Activated CD8-positive, alpha-beta memory T cell treated with anti-CD3 and anti-CD28 coated beads, Interleukin-2, amount 50 U/mL, for 1 hour (primary cell): Measurements from ENCODE around the gene BHMT2.

Source experiments
- DNase-seq: peaks from one replicate; pipeline ENCODE4 v3.0.0-alpha.2; 2020; ENCODE audit errors: extremely low read depth

Gene BHMT2

DNA sequence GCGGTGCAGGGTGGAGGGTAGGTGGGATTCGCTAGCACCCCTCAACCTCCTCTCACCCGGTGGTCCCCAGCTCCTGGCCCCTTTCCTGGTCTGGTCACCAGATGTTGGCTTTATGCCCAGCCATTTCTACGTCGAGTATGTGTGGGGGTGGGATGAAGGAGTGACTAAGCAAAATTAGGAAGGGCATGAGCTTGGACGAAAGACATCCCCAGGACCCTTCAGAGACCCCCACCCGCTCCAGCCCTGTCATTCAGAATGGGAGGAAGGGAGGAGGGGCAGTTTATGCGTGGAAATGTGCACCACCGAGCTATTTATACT, 742 bp downstream of the BHMT2 start:
- DNase-seq = no peak

DNA sequence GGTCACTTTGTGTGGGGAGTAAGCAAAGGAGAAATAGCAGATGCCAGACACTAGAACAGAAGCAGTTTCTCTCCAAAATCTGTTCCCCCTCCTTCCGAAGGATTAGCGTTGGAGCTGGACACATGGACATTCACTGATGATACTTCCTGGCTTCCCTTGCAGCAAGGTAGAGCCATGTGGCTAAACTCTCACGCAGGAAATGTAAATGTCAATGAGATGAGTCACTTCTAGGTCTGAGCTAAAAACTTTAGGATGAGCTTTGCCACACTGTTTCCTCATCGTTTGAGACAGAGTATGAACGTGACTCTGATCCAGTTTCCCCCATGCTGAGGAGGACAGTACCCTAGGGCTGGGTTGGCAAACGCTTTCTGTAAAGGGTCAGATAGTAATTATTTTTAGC, 5.1 kb downstream of the BHMT2 start:
- no peak for DNase-seq

DNA sequence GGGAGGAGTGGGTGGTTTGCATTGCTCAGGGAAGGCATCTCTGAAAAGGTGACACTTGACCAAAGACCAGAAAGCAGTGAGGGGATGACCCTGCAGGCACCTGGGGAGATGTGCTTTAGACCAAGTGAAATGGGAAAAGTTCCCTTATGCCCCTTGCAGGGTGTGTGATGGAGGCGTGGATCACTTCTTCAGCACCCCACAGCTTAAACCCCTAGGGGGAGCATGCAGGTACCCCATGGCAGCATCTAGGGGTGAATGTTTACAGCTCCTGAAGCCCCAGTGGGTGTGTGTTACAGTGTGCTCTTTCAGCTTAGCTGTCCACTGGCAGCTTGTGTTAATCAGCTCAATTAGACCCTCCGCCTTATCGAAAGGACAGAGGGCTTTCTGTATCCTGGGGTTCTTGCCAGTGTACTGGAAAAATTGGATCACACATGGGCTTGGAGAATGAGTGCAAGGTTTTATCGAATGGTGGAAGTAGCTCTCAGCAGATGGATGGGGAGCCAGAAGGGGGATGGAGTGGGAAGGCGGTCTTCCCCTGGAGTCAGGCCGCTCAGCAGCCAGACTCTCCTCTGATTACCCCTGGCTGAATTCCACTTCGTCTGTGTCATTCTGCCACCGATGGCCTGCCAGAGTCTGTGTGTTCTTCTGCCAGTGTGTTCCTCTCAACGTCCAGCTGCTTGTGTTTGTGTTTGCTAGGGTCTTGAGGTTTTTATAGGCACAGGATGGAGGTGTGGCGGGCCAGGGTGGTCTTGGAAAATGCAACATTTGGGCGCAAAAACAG, 6.3 kb downstream of the BHMT2 start:
- DNase-seq = no peak

DNA sequence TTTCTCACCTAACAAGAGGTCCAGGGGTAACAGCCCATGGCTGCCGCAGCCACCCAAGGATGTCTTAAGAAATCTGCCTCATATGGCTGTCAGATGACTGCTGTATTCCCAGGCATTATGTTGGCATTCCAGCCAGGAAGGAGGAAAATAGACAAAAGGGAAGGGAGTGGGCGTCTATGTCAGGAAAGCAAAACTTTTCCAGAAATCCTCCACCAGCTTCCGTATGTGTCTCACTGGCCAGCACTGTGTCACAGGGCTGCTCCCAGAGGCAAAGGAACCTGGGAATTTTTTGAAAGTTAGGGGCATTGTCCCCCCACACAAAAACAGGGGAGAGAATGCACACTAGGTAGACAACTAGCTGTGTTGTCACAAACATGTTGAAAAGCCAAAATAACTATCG, 7.3 kb downstream of the BHMT2 start:
- DNase-seq = no peak

DNA sequence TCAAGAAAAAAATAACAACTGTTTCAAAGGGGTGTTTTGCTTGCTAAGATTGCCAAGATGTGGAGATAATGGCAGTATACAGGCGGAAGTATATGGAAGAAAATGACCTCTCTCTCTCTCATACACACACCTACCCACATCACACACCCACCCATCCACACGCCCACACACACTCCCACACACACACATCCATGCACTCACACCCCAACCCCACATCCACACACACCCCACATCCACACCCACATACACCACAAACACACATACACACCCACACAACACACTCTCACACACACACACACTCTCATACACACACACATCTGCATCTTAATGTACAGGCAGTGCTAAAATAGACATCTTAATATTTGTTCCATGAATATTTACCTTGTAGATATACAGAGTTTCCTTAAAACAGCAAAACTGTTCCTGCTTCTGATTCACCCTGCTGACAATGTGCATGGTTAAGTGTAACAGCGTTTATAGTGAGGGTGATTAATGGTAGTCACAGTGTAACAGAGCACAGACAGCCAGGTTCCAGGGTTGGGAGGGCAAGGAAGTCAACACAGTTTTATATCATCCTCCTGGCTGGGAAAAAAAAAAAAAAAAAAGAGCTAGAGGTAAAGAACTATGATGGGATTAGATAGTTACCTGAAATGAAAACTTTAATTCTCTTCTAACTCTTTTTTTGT, 8.3 kb downstream of the BHMT2 start:
- DNase-seq = no peak

DNA sequence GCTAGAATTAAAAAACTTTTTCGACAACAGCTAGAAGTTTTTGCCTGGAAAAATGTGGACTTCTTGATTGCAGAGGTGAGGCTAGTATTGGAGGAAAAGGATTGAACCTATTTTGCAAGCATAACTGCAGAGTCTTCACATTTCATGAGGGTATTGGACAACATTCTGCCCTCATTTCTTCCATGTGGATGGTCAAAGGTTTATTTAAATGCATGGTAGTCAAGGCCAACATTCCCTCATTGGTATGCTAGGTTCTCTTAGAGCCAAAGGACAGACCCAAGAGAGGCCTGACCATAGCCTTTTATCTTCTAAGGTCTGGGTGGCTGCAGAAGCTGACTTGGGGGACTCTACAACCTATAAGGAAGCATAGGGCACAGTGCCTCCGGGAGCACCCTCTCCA, 11.2 kb downstream of the BHMT2 start:
- no peak for DNase-seq

DNA sequence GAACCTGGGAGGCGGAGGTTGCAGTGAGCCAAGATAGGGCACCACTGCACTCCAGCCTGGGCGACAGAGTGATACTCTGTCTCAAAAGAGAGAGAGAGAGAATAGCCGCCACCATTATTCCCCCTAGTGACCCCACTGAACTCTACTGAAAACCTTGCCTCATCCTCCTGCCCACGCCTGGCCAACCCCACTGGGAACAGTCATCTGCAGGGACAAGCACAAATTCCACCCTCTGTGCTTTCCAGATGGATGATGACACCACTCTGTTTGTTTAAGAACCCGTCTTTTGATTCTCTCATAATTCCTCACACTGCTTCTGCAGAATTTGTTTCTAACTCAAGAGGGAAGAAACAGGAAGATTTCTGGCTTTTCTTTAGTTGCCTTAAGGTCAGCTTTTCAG, 12.2 kb downstream of the BHMT2 start:
- no peak for DNase-seq

DNA sequence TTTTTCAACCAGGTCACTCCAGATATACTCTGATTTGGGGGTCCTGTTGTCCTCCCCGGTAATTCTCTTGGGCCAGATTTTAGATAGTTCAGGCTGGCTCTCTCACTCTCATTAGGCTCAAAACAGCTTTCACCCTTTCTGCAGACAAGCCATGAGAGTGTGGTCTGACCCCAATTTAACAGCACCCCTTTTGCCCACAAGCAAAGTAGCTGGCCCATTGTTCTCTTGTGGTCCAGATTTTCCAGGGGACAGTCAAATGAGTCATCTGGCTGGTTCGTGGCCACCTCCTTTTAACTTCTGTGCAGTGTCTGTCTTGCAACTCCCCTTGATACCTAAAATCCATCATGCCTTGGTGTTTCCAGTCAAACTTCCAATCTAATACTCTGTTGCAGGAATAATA, 16.5 kb downstream of the BHMT2 start:
- DNase-seq = no peak

DNA sequence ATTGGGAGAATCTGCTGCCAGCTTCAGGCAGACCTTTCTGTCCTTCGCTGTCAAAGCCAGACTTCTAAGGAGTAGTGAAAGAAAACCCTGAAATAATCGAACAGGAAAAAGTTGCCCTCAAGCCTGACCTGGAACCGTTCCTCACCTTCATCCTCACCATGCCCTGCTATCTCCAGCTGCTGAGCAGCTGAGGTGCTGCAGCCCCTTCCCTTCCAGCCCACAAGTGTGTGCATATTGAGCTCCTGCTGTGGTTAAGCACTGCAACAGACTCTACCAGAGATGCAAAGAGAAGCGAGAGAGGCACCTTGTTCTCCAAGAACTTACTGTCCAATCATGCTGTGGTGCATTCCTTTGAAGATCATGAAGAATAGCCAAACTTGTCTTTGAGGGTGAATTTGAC, 18.9 kb downstream of the BHMT2 start:
- DNase-seq = no peak

DNA sequence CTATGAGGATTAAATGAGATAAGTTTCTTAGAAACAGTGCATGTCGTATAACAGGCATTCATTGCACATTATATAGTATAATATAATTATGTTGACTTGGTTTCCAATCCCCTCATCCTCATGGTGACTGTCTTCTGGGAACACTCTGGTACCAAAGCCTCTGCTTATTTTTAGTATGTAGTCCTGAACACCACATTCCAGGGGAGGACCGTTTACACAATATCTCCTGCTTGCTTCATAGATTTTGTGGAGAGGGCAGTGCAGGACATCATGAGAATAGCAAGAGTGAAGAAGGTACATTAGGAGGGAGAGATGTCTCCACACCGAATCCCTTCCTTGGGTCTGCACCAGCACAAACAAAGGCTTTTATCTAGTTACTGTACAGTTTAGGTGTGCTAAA, 21.5 kb downstream of the BHMT2 start:
- no peak for DNase-seq

DNA sequence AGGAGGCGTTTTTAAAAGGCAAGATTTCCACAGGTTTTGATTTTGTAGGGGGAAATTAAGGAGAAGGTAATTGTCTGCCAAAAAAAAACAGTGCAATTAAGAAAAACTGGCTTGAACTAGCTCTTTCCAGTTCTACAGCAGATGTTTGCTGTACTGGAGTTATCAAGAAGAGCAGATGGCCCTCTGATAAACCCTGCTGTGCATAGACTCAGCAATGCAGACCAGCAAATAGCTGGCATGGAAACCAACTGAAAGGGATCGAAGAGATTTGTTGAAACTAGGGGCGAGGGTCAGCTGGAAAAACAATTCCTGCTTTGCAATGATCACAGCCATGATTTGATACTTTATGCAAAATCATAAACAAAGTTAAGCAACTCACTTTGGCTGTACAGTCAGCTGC, 24.2 kb downstream of the BHMT2 start:
- no peak for DNase-seq

DNA sequence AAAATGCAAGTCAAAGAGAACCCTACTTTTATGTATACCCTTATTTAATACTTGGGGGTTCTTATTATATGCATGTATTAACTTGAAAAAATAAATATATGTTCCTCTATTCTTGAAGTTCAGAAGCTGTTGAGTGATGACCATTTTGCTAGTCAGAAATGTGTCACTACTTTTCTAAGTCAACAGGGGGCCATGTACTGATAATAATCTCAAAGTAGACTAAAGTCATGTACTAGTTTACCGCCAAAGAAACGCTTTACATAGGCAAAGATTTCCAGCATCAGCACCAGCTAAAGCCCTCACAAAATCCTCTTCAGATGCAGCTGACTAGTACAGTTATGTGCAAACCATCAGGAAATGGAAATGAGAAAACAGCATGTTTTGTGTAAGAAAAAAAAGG, 36.3 kb downstream of the BHMT2 start:
- no peak for DNase-seq

DNA sequence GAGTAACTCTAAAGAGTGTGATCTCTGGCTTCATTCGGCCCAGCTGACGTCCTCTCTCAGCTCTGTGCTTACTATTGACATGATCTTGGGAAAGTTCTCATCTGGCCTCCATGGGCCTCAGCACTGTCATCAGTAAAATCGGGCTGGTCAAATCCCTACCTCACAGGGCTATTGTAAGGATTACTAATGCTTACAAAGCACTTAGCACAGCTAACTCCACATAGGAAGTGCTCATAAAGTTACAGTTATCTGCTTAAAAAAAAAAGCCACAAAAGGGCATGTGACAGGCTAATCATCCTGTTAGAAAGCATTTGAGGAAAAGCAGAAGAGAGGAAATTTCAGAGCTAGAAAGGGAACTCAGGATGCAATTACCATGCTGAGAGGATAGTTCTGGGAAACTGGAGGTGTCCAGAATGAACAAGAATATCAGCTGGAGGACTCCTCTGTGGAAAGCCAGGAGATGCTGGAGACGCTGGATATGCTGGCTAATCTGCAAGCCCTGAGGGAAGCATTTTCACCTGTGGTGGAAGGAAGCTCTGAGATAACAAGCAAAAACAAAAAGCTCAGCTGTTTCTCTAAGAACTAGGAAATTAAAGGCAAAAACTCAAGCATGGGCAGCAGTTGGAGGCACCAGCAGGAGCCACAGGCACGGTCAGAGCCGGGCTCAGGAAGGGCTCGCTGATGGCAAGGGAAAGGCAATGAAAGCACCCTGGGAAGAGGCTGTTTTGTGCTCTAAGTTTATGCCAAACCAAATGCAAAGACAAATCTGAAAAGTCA, 37.6 kb downstream of the BHMT2 start:
- DNase-seq = no peak

DNA sequence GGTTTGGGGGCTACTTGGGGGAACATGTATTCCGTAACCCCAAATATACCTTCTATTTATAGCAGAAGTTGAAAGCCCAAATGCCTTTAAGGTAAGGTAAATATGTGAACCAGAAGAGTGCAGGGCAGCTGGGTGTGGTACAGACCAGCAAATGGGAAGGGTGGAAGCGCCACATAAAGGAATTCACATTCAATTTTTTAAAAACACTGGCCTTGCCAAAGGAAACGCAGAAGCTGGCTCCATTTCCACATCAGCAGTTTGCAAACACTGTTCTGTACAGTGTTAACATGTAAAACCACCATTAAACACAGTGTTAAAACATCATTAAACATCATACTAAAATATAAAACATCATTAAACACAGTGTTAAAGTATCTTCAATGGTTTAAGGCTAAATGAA, 38.5 kb downstream of the BHMT2 start:
- DNase-seq = no peak

DNA sequence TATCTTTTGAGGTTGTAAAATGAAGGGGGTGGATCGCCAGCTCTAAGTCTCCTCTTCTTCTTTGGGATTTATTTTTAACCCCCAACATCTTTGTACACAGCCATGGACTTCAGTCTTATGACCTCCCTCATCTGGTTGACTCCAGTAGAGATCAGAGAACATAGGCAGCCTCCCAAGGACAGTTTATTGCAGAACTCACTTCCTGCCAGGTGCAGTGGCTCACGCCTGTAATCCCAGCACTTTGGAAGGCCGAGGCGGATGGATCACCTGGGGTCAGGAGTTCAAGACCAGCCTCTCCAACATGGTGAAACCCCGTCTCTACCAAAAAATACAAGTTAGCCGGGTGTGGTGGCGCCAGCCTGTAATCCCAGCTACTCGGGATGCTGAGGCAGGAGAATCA, 39.2 kb downstream of the BHMT2 start:
- DNase-seq = no peak

DNA sequence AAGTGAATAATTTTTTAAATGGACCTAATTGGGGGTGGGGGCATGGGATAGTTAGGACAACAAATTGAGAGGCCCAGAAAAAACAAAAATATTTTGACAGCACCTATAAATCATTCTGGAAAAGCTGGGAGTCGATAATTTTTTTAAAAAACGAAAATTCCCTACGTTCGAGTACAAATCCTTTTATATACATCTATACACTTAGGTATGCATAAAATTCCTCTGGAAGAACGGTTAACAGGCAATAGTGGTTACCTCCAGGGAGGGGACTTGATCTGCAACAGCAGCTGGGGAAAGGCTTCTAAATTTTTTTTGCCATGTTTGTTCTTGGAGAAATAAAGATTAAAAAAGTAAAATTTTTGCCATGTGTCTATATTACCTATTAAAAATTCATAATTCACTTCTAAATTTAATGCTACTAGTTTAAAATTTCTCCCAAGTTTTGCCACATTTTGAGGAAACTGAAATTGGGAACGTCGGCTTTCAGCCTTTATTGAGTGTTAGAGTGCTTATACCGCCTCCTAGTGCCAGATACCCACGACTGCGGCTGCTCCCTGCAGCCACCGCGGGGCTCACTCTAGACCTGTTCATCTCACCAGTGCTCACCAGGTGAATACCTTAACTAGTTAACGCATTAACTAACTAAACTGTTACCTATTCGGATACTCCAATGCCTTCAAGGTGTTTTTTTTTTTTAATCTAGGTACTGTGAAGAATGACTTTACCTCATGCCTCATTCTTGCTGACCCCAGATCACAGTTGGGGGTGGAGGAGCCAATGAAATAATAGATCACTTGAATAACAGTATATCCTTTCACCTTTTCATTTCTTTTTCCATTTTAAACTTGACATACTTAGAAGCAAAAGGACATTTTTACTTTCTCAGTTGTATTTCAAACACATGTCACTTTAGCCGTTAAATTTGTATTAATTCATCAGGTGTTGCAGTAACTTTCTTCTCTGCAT, 40.2 kb downstream of the BHMT2 start:
- no peak for DNase-seq

DNA sequence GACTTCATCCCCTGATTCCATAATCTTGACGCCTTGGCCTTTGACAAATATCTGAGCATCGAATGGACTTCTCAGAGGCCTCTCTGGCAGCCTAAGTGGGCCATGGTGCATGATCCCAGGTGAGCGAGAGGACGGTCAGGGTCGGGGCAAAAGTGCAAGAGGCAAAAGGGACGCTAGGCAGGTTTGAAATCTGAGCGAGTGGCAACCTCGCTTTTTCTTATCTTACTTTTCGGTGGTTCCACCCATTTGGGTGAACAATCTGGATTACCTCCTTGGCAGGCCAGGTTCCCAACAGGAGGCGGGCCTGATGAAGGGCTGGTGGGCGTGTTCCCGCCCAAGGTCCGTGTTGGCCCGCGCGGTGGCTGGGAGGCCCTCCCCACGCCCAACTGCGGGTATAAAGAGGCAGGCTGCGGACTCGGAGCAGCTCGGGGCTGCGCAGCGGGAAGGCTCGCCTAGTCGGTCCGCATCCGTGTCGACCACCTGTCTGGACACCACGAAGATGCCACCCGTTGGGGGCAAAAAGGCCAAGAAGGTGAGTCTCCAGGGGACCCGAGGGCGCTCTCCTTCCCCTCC, 41.9 kb downstream of the BHMT2 start, which contains the start of gene BHMT:
TSS of gene BHMT (plus strand) at position 423 of the 573 bp plus-strand sequence. CDS start at position 500, 77 bp downstream.
- no peak for DNase-seq

DNA sequence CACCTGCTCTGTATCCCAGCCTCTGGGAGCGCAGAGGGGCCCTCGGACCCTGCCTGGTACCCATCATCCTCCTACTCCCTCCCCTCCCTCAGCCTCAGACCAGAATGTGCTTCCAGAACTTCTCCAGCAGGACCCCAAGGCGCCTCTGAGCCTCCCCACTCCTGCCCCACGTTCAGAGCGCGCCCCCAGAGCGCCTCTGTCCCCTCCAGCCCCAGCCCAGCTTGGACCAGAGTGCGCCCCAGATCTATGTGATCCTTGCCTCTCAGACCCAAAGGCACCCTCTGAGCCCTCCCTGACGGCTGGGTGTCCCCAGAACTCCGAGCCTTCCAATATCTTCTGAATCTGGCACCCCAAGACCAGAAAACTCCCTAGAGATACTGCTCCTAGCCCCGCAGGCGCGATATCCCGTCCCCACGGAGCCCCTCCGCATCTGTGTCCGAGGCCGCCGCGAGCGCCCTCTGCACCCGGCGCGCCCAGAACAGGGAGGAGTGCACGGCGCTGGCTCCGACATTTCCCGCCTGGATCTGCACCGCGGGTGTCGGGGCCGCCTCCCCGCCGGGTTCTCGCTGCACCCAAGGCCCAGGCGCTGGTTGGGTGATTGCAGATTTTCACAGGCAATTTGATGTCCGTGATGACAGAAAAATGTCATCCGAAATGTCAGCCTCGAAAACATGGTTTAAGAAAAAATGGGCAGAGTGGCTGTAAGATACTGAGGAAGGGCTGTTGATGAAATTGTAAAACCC, 42.6 kb downstream of the BHMT2 start:
- DNase-seq = no peak

DNA sequence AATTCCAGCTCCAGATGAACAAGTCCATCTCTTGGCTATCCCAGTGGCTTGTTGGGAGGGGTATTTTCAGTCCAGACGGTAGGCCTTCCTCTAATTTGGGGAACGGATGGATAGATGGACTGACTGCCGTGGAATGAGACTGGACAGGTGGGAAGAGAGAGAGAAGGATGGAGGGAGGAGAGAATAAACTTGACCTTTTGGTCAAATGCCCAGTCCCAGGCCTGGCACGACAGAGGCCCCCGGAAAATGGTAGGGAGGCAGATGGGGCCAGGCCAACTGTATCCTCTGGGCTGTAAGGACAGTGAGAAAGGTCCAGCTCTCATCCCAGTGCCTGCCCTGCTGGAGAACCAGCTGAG, 43.1 kb downstream of the BHMT2 start:
- no peak for DNase-seq

DNA sequence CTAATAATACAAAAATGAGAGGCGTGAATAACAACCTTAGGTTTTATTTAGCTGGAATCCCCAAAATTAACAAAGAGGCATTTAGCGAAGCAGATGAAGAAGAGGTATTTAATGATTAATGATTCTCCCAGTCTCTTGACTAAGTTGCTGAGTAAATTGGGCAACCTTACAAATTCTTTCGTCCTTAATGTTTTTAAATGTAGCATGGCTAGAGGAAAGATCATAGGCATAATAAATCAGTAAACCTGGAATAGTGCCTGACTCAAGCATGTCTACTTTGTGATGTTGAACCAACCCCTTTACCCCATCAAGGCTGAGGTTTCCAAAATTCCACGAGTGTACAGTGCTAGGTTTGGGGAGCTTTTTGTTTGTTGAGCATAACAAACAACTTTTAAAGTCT, 49.9 kb downstream of the BHMT2 start:
- no peak for DNase-seq

DNA sequence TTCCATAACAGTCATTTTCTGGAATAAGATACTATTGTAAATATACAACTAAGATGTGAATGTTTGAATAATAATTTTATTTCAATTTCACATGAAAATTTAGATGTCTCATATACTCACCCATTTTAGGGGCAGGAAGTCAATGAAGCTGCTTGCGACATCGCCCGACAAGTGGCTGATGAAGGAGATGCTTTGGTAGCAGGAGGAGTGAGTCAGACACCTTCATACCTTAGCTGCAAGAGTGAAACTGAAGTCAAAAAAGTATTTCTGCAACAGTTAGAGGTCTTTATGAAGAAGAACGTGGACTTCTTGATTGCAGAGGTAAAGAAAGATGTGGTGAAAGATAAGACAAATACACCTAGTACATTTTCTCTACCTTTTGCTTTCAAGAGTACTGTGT, 50.7 kb downstream of the BHMT2 start:
- no peak for DNase-seq
